HG03064 (cell line): ENCODE data around the gene CREB3L2.
"Not testable (repeated sequence)": the region's sequence is repeated elsewhere in the genome, so short reads cannot be mapped to it uniquely, and the experiment has no call there.

Source experiments
- ATAC-seq: cut with Tn5 transposase; IDR thresholded peaks from one replicate; pipeline ENCODE4 v1.9.1; 2021; ENCODE audit warnings: low read depth; ENCODE audit not compliant: unreplicated experiment

CREB3L2 gene

GRCh38 chr7:137935884-137936508 lies 65.9 kb downstream of the CREB3L2 start:
- ATAC-seq, result no peak

GRCh38 chr7:137934941-137935883 lies 66.7 kb downstream of the CREB3L2 start:
- peak; percentile 85 for ATAC-seq

GRCh38 chr7:137934176-137934826 lies 67.6 kb downstream of the CREB3L2 start:
- ATAC-seq, result no peak

GRCh38 chr7:137933270-137934017 lies 68.4 kb downstream of the CREB3L2 start:
- ATAC-seq, result no peak

GRCh38 chr7:137932881-137933269 lies 69.0 kb downstream of the CREB3L2 start:
- ATAC-seq, result no peak

- ATAC-seq, result no peak
Measured at GRCh38 chr7:137931823-137932222, 70.1 kb downstream of the CREB3L2 start.

GRCh38 chr7:137930581-137930980 lies 71.3 kb downstream of the CREB3L2 start:
- no peak for ATAC-seq

GRCh38 chr7:137928626-137929025 lies 73.3 kb downstream of the CREB3L2 start:
- ATAC-seq, result no peak

GRCh38 chr7:137927386-137927785 lies 74.5 kb downstream of the CREB3L2 start:
- ATAC-seq, result no peak

- ATAC-seq, result not testable (repeated sequence)
Measured at GRCh38 chr7:137926206-137926605, 75.7 kb downstream of the CREB3L2 start.

GRCh38 chr7:137925754-137926153 lies 76.1 kb downstream of the CREB3L2 start:
- ATAC-seq, result no peak

- ATAC-seq, result no peak
Measured at GRCh38 chr7:137925091-137925490, 76.8 kb downstream of the CREB3L2 start.

- ATAC-seq, result no peak
Measured at GRCh38 chr7:137923380-137923779, 78.5 kb downstream of the CREB3L2 start.

- no peak for ATAC-seq
Measured at GRCh38 chr7:137920637-137921399, 81.1 kb downstream of the CREB3L2 start.

- no peak for ATAC-seq
Measured at GRCh38 chr7:137919987-137920386, 81.9 kb downstream of the CREB3L2 start.

- ATAC-seq, result no peak
Measured at GRCh38 chr7:137916980-137917645, 84.8 kb downstream of the CREB3L2 start.

- ATAC-seq, result no peak
Measured at GRCh38 chr7:137916564-137916963, 85.3 kb downstream of the CREB3L2 start.

GRCh38 chr7:137915266-137915665 lies 86.6 kb downstream of the CREB3L2 start:
- ATAC-seq, result no peak

GRCh38 chr7:137913985-137914384 lies 87.9 kb downstream of the CREB3L2 start:
- ATAC-seq, result no peak
